ENCODE data around the gene MINDY4.

- no peak for TF ChIP-seq CTCF (IDR thresholded peaks at IDR 0.05)
- TF ChIP-seq POLR2A (IDR thresholded peaks at IDR 0.05) = no peak
- TF ChIP-seq POLR2AphosphoS5 (IDR thresholded peaks at IDR 0.05) = no peak
Observed at GRCh38 chr7:30925913-30926312, 154.7 kb downstream of the MINDY4 start.
